Loucy (cell line): ENCODE measurements around the gene NSD2.

Experiments used
- CTCF ChIP-seq: fragments of 200-600 bp; sonication (generic); conservative IDR thresholded peaks from 2 replicates; pipeline ENCODE4 v1.5.1; 2014; ENCODE audit warnings: mild to moderate bottlenecking, antibody characterized with exemption, low read length
- EZH2phosphoT487 ChIP-seq: fragments of 200-600 bp; IDR thresholded peaks from 2 replicates; pipeline ENCODE4 v1.6.1; 2018; ENCODE audit warnings: antibody characterized with exemption, mild to moderate bottlenecking, moderate library complexity, borderline replicate concordance

- TF ChIP-seq CTCF (no peak), EZH2phosphoT487 (no peak)
Observed at GRCh38 chr4:1900624-1901023, 29.4 kb downstream of the NSD2 start.
